Putamen (tissue), 1 donor: ENCODE results near the gene NUBPL.

Experiments used
- DNase-seq: peaks from one replicate; pipeline ENCODE4 v3.0.0-alpha.2; 2016; ENCODE audit warnings: low spot score

NUBPL gene

GRCh38 chr14:31561155-31561846, at the start of gene NUBPL:
Gene NUBPL (plus strand): TSS chr14:31561404. CDS start chr14:31561440, 36 bp downstream.
- DNase-seq, result peak; percentile 95

- no peak for DNase-seq
These were observed 34.1 kb upstream of the NUBPL start for GRCh38 chr14:31527087-31527486.

- DNase-seq, result no peak
These were observed 33.7 kb upstream of the NUBPL start for GRCh38 chr14:31527546-31527945.

GRCh38 chr14:31529053-31529452, 32.2 kb upstream of the NUBPL start:
- DNase-seq, result no peak

GRCh38 chr14:31530136-31530535, 31.1 kb upstream of the NUBPL start:
- DNase-seq, result no peak

- DNase-seq, result no peak
These were observed 24.8 kb upstream of the NUBPL start for GRCh38 chr14:31536201-31536960.

GRCh38 chr14:31541702-31542101, 19.5 kb upstream of the NUBPL start:
- no peak for DNase-seq

GRCh38 chr14:31543969-31544799, 17.0 kb upstream of the NUBPL start:
- DNase-seq, result no peak

GRCh38 chr14:31544816-31545215, 16.4 kb upstream of the NUBPL start:
- DNase-seq, result no peak

- no peak for DNase-seq
These were observed 15.9 kb upstream of the NUBPL start for GRCh38 chr14:31545328-31545727.

GRCh38 chr14:31549817-31550216, 11.4 kb upstream of the NUBPL start:
- DNase-seq, result no peak

GRCh38 chr14:31550589-31550988, 10.6 kb upstream of the NUBPL start:
- DNase-seq, result no peak

- DNase-seq, result no peak
These were observed 5.0 kb upstream of the NUBPL start for GRCh38 chr14:31556191-31556590.

GRCh38 chr14:31559939-31560338, 1.3 kb upstream of the NUBPL start:
- no peak for DNase-seq

- DNase-seq, result no peak
These were observed 447 bp upstream of the NUBPL start for GRCh38 chr14:31560759-31561154.

GRCh38 chr14:31564194-31564593, 3.0 kb downstream of the NUBPL start:
- no peak for DNase-seq

GRCh38 chr14:31566456-31566855, 5.3 kb downstream of the NUBPL start:
- DNase-seq, result no peak

- DNase-seq, result no peak
These were observed 6.5 kb downstream of the NUBPL start for GRCh38 chr14:31567655-31568054.

- DNase-seq, result no peak
These were observed 7.0 kb downstream of the NUBPL start for GRCh38 chr14:31568161-31568560.

GRCh38 chr14:31568671-31569070, 7.5 kb downstream of the NUBPL start:
- no peak for DNase-seq

- DNase-seq, result no peak
These were observed 11.8 kb downstream of the NUBPL start for GRCh38 chr14:31572955-31573354.

- DNase-seq, result no peak
These were observed 15.7 kb downstream of the NUBPL start for GRCh38 chr14:31576949-31577348.

GRCh38 chr14:31578266-31578665, 17.1 kb downstream of the NUBPL start:
- DNase-seq, result no peak
